Choroid plexus epithelial cell (primary cell): ENCODE results near the gene EPHB6.

Source experiments
- DNase-seq: peaks from one replicate; pipeline ENCODE4 v3.0.0-alpha.2; 2010; ENCODE audit warnings: low read depth
- H3K4me3 ChIP-seq: 2 replicates; pipeline ENCODE4 v1.5.1; 2011; ENCODE audit warnings: low read depth, mild to moderate bottlenecking, control low read depth, low read length, moderate library complexity
- TF ChIP-seq, protein P1 (sequence below): conservative IDR thresholded peaks from 2 replicates; pipeline ENCODE4 v1.5.1; 2011; ENCODE audit warnings: low read depth, mild to moderate bottlenecking, control low read depth, inconsistent platforms, low read length, moderate library complexity

EPHB6 gene

DNA sequence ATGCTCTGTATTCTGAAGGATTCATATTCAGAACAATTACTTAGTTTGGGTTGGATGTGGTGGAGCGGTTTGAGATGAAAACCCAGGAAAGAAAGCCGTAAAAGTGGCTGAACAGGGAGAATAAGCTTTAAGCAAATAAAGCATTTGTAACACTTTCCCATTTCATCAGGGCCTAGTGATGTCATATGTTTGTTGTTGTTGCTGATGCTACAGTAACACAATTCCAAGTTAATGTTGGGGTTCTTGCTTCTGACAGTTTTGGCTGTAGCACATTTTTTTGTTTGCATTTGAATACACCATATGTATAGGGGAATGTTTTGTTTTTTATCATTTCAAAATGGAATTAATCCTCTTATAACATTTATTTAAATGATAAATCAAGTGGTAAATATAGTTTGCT, 40.4 kb upstream of the EPHB6 start:
- H3K4me3 ChIP-seq: no peak overlapping the region
- no peak for DNase-seq
- TF ChIP-seq, protein P1, sequence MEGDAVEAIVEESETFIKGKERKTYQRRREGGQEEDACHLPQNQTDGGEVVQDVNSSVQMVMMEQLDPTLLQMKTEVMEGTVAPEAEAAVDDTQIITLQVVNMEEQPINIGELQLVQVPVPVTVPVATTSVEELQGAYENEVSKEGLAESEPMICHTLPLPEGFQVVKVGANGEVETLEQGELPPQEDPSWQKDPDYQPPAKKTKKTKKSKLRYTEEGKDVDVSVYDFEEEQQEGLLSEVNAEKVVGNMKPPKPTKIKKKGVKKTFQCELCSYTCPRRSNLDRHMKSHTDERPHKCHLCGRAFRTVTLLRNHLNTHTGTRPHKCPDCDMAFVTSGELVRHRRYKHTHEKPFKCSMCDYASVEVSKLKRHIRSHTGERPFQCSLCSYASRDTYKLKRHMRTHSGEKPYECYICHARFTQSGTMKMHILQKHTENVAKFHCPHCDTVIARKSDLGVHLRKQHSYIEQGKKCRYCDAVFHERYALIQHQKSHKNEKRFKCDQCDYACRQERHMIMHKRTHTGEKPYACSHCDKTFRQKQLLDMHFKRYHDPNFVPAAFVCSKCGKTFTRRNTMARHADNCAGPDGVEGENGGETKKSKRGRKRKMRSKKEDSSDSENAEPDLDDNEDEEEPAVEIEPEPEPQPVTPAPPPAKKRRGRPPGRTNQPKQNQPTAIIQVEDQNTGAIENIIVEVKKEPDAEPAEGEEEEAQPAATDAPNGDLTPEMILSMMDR: no peak

DNA sequence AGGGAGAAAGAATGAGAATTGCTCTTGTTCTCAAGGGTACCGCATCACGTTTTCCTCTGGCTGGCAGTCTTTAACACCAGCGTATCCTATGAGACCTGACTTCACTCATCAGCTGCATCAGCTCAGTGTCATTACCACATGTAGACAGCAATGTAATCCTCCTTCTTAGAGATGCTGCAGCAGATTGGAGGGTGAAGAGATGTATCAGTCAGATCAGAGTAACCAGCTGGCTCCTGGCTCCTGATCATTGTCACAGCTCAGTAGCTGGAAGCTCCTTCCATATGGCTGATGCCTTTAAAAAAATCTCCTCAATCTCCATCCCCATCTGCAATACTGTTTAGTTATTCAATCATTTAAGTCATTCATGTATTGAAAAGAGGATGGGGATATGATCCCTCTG, 39.7 kb upstream of the EPHB6 start:
- no peak overlapping the region for H3K4me3 ChIP-seq
- TF ChIP-seq, protein P1: no peak
- DNase-seq: no peak

DNA sequence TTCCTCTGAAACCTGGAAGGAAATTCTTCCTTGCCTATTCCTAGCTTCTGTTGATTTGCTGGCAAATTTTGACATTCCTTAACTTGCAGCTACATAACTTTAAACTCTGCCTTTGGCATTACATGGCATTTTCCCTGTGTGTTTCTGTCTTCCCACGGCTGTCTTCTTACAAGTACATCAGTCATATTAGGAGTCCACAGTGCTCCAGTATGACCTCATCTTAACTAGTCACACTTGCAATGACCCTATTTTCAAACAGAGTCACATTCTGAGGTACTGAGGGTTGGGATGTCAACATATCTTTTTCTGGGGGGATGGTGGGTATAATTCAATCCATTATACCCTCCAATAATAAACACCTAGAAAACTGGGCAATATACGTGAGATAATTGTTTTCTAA, 37.4 kb upstream of the EPHB6 start:
- H3K4me3 ChIP-seq: no peak overlapping the region
- DNase-seq: no peak
- TF ChIP-seq, protein P1: no peak

- H3K4me3 ChIP-seq: no peak overlapping the region
- DNase-seq: no peak
- TF ChIP-seq, protein P1: no peak
Observed at GRCh38 chr7:142819530-142819929, 35.3 kb upstream of the EPHB6 start.

GRCh38 chr7:142822714-142823113, 32.2 kb upstream of the EPHB6 start:
- TF ChIP-seq, protein P1: no peak
- no peak for DNase-seq
- no peak overlapping the region for H3K4me3 ChIP-seq

- TF ChIP-seq, protein P1: no peak
- H3K4me3 ChIP-seq: no peak overlapping the region
- peak; percentile 40 for DNase-seq
Observed at GRCh38 chr7:142827951-142828500, 26.9 kb upstream of the EPHB6 start.

DNA sequence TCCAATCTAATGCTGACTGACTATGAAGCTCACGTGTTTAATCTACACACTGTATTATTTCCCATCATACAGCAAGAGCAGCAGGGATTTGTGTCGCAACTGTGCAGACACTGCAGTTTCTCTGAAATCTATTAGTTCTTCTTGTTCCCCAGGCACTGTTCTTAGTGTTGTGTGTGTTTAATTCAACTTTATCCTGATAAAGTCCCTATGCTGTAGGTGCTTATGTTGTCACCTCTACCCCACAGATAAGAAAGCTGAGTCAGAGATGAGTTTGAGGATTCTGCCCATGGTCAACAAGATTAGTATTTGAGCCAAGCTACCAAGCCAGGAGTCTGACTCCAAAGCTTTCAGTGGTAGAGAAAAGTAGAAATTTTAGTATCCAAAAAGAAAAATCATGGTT, 22.5 kb upstream of the EPHB6 start:
- DNase-seq: peak; percentile 34
- TF ChIP-seq, protein P1: no peak
- H3K4me3 ChIP-seq: no peak overlapping the region
